HG03097 (cell line): Measurements from ENCODE around the gene KCNJ9.
"Not testable (repeated sequence)": the region's sequence is repeated elsewhere in the genome, so short reads cannot be mapped to it uniquely, and the experiment has no call there.

ENCODE experiments used
- ATAC-seq: cut with Tn5 transposase; IDR thresholded peaks from one replicate; pipeline ENCODE4 v1.9.1; 2021; ENCODE audit not compliant: unreplicated experiment, low FRiP score

Gene KCNJ9

DNA sequence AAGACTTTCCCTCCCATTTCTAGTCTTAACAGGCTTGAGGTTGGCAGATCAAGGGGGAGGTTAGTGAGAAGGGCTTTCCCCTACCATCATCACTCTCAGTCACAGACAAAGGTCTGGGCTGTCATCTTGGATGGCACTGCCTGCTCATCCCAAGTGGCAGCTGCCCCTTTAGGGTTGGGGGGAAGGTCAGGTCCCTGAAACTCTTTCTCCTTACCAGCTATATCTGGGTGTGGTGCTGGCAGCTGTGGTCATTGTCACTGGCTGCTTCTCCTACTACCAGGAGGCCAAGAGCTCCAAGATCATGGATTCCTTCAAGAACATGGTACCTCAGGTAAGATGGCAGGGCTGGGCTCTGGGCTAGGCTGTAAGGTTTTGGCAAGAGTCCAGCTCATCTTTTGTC lies 42.4 kb downstream of the KCNJ9 start:
- ATAC-seq, result no peak

DNA sequence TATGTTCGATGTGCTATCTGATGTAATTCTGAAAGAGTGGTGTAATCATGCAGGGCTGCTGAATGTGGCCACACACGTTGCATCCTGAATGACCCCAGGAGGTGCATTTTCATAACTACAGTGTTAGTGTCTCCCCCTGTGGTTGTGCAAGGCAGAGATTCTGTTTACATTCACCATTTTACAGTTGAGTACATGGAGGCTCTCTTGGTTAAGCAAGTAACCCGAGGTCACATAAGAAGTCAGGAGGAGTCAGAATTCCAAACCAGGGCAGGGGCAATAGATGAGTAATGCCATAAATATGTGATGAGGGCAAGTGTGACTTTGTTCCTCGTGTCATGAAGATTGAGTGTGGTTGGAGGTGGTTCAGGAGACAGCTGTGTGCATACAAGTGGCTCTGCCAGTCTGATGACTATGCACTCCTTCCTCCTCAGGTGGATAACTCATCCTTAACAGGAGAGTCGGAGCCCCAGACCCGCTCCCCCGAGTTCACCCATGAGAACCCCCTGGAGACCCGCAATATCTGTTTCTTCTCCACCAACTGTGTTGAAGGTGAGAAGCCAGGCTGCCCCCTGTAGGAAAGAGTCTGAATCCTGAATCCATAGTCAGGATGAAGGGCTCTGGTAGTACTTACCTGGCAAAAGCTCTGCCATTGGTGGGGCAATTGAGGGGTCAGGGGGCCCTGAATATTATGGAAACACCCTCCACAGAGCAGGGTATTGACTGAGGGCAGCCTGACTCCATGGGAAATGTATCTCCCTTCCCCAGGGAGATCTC lies 43.6 kb downstream of the KCNJ9 start:
- ATAC-seq, result no peak

DNA sequence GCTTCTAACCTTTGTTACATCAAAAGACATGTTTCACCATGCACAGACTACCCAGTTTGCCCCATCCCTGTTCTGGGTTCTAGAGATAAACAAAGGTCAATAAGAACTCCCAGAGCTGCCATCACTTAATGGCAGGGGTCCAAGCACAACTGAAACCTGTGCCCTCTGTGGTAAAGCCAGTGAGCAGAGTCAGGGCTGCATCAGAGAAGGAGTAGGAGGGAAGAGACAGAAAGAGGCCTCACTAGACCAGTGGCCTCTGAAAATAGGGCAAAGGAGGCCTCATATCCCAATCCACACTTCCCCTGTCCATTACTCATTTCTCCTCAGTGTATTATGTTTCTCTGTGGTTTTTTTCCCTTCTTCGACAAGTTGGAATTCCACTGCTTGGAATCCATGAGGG lies 44.4 kb downstream of the KCNJ9 start:
- ATAC-seq, result no peak

DNA sequence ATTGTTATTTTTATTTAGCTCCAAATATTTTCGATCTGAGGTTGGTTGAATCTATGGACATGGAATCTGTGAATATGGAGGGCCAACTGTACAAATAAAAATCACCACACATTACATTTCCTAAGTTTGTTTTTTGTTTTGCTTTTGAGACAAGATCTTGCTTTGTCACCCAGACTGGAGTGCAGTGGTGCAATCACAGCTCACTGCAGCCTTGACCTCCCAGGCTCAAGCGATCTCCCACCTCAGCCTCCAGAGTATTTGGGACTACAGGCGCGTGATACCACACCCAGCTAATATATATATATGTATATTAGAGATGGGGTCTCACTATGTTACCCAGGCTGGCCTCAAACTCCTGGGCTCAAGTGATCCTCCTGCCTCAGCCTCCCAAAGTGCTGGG lies 45.0 kb downstream of the KCNJ9 start:
- not testable (repeated sequence) for ATAC-seq

DNA sequence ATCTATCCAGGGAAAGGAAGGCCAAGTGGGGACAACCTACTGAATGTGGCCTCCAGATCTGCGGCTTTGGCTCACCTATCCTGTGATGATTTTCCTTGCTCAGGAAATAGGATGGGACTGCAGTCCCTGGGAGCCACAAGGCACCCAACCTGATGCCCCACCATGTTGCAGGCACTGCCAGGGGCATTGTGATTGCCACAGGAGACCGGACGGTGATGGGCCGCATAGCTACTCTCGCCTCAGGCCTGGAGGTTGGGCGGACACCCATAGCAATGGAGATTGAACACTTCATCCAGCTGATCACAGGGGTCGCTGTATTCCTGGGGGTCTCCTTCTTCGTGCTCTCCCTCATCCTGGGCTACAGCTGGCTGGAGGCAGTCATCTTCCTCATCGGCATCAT lies 46.0 kb downstream of the KCNJ9 start:
- ATAC-seq, result no peak

DNA sequence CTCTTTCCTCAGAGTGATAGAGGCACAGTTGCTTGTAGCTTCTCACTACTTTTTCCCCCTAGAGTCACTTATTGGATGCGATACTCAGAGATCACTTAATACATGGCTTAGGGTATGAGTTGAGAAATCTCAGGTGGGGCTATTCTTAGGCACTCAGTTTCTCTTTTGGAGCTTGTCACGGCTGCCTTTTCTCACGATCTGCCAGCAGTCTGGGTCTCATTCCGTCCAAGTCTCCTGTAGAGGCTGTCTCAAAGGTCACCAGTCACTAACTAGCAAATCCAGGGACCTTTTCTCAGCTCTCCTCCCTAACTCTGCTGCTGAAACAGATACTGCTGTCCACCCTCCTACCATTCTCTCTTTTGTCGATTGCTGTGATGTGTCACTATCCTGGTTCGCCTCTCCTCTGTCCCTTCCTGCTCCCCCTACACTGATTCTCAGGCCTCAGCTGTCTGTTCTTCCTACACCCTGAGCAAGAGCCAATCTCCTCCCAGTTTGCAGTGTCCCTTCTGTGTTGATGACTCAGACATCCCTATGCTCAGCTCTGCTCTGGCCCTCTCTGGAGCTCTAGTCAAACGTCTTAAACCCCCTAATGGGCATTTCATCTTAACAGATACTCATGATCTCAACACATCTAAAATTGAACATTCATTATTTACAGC lies 46.7 kb downstream of the KCNJ9 start:
- no peak for ATAC-seq

DNA sequence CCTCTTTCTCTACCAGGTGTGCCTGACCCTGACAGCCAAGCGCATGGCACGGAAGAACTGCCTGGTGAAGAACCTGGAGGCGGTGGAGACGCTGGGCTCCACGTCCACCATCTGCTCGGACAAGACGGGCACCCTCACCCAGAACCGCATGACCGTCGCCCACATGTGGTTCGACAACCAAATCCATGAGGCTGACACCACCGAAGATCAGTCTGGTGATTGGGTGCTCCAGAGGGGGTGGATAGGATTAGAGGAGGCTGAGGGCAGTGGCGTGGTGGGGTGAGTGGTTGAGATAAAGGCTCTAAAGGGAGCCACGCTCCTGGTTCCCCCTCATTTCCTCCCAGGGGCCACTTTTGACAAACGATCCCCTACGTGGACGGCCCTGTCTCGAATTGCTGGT lies 47.3 kb downstream of the KCNJ9 start:
- ATAC-seq, result no peak

DNA sequence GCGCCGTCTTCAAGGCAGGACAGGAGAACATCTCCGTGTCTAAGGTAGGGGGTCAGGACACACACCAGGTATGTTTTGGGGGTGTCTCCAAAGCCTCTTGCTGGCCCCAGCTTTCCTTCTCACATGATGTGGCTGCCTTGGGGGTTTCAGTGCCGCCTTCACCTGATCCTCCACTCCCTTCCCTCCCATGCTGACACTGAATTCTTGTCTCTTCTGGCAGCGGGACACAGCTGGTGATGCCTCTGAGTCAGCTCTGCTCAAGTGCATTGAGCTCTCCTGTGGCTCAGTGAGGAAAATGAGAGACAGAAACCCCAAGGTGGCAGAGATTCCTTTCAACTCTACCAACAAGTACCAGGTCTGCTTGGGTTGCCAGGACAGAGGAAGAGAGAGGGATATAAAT lies 47.7 kb downstream of the KCNJ9 start:
- ATAC-seq, result no peak

DNA sequence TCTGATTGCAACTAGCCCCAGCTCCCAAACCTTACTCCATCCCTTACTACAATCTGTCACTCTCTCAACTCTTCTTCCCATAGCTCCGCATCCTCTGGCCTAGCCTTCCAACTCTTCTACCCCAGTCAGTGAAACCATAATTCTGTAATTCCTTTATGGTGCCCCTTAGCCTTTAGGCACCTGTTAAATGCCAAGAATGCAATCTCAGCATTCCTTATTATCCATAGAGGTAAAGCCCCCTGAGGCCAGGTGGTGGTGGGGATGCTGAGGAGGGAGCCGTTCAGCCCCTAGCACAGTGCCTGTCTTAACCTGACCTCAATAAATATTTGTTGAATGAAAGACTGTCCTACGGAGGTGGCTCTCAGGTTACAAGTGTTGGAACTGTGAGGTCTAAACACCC lies 48.2 kb downstream of the KCNJ9 start:
- ATAC-seq, result no peak

DNA sequence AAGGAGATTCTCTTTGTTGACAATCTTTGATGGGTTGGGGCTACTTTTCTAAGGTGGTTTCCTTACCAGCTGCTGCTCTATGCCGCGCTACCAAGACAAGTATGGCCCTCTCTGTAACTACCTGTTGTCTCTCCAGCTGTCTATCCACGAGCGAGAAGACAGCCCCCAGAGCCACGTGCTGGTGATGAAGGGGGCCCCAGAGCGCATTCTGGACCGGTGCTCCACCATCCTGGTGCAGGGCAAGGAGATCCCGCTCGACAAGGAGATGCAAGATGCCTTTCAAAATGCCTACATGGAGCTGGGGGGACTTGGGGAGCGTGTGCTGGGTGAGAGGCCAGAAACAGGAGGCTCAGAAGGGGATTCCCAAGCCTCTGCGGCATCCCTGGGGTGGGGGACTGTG lies 48.6 kb downstream of the KCNJ9 start:
- ATAC-seq, result no peak

DNA sequence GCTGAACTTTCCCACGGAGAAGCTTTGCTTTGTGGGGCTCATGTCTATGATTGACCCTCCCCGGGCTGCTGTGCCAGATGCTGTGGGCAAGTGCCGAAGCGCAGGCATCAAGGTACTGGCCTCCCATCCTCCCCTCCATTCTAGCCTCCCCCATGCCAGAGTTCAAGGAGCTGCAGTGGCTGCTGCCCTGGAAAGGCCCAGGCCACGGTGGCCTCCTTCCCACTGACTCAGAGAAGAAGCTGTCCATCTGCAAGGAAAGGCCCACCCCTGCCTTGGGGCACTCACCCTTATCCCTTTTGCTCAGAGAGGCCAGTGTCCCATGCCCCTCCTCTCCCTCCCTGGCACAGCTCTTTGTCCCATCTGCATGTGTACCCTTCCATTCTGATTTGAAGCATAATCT lies 49.1 kb downstream of the KCNJ9 start:
- ATAC-seq, result no peak

DNA sequence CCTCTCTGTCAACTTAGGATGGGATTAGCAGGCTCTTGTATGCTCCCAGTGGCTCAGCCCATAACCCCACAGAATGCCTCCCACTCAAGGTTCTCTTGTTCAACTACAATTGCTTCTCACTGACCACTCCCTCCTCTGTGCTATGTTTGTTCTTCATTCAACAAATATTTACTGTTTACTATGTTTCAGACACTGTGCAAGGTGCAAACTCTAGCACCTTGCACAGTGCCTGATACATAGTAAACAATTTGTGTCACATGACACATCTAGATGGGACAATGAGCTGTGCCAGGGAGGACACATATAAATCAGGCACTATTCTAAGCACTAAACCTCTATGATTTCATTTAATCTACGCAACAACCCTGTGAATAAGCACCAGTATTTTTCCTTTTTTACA lies 49.6 kb downstream of the KCNJ9 start:
- no peak for ATAC-seq

DNA sequence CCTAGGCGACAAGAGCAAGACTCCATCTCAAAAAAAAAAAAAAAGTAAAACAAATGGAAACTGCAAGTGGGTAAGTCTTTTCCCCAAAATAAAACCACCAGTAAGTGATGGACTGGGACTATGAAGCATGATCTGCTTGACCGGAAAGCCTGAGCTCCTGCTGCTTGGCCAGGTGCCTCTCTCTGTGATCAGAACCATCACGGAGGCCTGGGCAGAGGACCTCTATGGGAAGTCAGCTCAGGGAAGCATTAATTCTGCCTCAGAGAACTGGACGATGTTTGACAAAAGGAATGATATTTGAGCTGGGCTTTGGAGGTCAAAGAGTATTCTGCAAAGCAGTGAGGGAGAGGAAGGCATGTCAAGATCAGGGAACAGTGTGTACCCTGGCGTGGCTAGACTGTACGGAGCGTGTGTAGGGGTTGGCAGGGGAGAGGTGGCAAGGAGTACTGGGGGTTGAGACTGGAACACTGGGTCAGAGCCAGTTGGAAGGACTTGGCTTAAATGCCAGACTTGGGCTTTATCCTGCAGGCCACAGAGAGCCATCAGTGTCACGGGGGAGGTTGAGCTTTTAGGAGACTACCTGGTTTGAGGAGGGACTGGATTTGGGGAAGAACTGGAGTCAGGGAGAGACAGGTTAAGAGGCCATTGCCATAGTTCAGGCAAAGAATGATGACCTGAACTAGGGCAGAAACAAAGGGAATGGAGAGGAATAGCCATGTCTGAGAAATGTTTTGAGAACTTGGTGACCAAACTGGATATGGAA lies 50.6 kb downstream of the KCNJ9 start:
- ATAC-seq, result no peak

DNA sequence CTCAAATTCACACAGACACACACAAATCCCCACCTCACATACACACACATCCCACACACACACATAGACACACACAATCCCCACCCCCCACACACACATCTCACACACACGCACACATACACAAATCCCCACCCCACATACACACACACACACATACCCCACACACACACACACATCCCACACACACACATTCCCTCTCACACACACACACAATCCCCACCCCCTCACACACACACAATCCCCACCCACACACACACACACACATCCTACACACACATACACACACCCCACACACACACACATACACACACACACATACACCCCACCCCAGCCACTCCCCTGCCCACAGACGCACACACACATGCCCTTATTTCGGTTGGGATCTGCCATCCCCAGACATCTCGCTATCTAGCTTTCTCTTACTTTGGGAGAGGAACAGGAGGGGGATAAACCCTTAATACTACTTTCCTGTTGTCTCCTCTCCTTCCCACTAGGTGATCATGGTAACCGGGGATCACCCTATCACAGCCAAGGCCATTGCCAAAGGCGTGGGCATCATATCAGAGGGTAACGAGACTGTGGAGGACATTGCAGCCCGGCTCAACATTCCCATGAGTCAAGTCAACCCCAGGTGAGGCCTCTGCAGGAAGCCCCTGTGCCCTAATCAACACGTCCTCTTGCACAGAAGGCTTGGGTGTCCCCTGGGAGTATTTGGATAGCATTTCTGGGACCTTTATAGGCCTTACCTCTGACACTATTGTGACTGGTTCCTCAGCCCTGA lies 52.8 kb downstream of the KCNJ9 start:
- ATAC-seq, result no peak

DNA sequence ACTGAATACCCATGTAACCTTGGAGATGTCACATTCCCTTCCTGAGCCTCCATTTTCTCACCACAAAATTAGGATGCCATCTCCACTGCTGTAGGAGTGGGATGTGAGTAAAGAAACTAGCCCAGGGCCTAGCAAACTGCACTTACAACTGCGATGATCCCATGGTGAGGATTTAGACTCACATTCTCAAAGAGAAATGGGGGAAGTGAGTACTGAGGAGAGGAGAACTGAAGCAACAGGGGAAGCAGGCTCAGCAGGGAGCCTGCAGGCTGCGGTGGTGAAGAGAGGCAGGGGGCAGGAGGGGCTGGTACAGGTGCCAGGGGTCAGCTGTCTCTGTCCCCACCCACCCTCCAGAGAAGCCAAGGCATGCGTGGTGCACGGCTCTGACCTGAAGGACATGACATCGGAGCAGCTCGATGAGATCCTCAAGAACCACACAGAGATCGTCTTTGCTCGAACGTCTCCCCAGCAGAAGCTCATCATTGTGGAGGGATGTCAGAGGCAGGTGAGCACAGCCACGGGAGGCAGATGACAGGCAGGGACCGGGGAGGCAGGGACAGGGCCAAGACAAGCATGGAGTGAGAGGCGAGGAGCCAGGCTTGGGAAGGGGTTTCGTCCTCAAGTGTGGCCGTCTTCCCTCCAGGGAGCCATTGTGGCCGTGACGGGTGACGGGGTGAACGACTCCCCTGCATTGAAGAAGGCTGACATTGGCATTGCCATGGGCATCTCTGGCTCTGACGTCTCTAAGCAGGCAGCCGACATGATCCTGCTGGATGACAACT lies 53.6 kb downstream of the KCNJ9 start:
- ATAC-seq, result no peak

DNA sequence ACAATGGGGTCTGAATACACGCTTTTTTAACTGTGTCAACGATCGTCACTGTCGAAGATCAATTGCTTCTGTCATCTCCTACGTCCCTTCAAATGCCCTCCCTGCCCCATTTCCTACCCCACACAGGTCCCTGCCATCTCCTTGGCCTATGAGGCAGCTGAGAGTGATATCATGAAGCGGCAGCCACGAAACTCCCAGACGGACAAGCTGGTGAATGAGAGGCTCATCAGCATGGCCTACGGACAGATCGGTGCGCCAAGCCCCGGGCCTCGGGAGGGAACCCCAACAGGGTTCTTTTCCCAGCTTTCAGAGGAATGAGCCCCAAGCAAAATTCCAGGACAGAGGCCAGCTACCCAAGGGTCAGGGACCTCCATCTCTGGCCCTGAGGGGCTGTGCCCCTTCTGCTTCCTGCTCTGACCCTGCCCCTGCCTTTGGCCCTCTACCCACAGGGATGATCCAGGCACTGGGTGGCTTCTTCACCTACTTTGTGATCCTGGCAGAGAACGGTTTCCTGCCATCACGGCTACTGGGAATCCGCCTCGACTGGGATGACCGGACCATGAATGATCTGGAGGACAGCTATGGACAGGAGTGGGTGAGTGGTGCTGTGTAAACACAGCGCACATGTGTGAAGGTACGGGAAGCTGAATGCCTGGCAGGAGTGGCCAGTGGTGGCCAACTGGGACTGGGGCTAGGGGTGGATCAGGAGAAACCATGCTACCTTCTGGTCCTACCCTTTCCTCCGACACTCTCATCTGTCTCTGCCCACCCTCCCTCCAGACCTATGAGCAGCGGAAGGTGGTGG lies 55.0 kb downstream of the KCNJ9 start:
- no peak for ATAC-seq

DNA sequence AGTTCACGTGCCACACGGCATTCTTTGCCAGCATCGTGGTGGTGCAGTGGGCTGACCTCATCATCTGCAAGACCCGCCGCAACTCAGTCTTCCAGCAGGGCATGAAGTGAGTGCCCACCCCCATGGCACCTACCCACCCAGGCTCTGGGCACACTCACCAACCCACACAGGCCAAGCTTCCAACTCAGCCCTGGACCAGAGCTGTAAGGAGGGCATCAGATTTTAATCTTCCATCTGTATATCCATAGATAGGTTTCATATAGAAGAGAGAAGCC lies 55.5 kb downstream of the KCNJ9 start:
- no peak for ATAC-seq

DNA sequence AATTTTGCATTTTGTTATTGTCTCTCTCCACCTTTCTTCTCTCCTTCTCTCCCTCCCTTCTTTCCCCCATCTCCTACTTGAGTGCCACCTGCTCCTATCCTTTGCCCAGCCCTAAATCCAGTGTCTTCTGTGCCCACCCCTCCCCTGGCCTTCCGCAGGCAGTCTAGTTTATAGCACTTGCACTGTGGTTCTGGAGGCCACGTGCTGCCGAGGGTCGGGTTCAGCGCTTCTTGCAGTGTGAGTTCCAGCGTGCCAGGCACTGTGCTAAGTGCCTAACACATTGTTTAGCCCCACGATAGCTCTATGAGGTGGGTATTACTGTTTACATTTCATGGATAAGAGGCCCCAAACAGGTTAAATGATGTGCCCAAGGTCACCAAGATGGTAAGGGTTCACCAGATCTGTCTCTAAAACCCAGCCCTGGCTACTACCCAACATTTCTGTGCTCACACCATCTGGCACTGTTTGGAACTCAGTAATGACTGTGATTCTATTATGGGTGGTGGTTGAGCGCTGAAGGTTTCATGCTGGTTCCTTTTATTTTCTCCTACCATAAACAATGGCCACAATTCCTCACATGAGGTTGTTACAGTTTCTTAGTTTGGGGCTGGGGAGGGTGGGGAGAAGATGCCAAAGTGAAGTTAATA lies 56.0 kb downstream of the KCNJ9 start:
- ATAC-seq, result no peak

DNA sequence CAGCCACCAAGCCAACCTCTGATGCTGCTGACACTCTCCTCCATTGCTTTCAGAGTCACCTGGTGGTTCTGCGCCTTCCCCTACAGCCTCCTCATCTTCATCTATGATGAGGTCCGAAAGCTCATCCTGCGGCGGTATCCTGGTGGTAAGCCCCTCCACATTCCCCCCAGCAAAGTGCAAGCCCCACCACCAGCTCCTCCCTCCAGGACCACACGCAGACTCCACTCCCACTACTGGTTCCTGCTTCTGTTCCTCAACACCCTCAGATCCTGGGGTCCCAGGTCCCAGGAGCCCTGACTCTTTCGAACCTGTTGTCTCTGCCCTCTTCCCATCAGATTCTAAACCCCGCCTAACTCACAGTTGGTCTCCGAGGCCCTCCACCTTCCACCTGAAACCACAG lies 58.5 kb downstream of the KCNJ9 start:
- no peak for ATAC-seq
